GM21423 (cell line): ENCODE measurements around the gene XRN1.
"Not testable (repeated sequence)": the region's sequence is repeated elsewhere in the genome, so short reads cannot be mapped to it uniquely, and the experiment has no call there.

Experiments
- ATAC-seq: cut with Tn5 transposase; IDR thresholded peaks from one replicate; pipeline ENCODE4 v1.9.1; 2021; ENCODE audit warnings: mild to moderate bottlenecking, moderate library complexity; ENCODE audit not compliant: unreplicated experiment

Gene XRN1

GRCh38 chr3:142353571-142353970 is 94.3 kb downstream of the XRN1 start:
- no peak for ATAC-seq

GRCh38 chr3:142352698-142353097 is 95.1 kb downstream of the XRN1 start:
- not testable (repeated sequence) for ATAC-seq

- no peak for ATAC-seq
Measured at GRCh38 chr3:142348460-142348859, 99.4 kb downstream of the XRN1 start.

- no peak for ATAC-seq
Measured at GRCh38 chr3:142337994-142338393, 109.8 kb downstream of the XRN1 start.

- ATAC-seq = no peak
Measured at GRCh38 chr3:142332390-142332789, 115.4 kb downstream of the XRN1 start.

- not testable (repeated sequence) for ATAC-seq
Measured at GRCh38 chr3:142324275-142324953, 123.4 kb downstream of the XRN1 start.

GRCh38 chr3:142319912-142320311 is 127.9 kb downstream of the XRN1 start:
- ATAC-seq = no peak

- ATAC-seq = no peak
Measured at GRCh38 chr3:142319094-142319493, 128.7 kb downstream of the XRN1 start.

- no peak for ATAC-seq
Measured at GRCh38 chr3:142318331-142318730, 129.5 kb downstream of the XRN1 start.

GRCh38 chr3:142315978-142316388 is 131.9 kb downstream of the XRN1 start:
- not testable (repeated sequence) for ATAC-seq

GRCh38 chr3:142315083-142315482 is 132.8 kb downstream of the XRN1 start:
- no peak for ATAC-seq

GRCh38 chr3:142310439-142310838 is 137.4 kb downstream of the XRN1 start:
- no peak for ATAC-seq

GRCh38 chr3:142302847-142303246 is 145.0 kb downstream of the XRN1 start:
- not testable (repeated sequence) for ATAC-seq

- ATAC-seq = no peak
Measured at GRCh38 chr3:142298626-142299025, 149.2 kb downstream of the XRN1 start.

- ATAC-seq = no peak
Measured at GRCh38 chr3:142296507-142296906, 151.3 kb downstream of the XRN1 start.

GRCh38 chr3:142287866-142288638 is 159.8 kb downstream of the XRN1 start:
- no peak for ATAC-seq

- no peak for ATAC-seq
Measured at GRCh38 chr3:142285083-142285517, 162.7 kb downstream of the XRN1 start.

GRCh38 chr3:142282503-142282902 is 165.3 kb downstream of the XRN1 start:
- no peak for ATAC-seq

GRCh38 chr3:142281474-142281873 is 166.4 kb downstream of the XRN1 start:
- no peak for ATAC-seq

GRCh38 chr3:142279965-142280590 is 167.8 kb downstream of the XRN1 start:
- peak; percentile 86 for ATAC-seq

GRCh38 chr3:142278451-142278850 is 169.4 kb downstream of the XRN1 start:
- ATAC-seq = no peak

- no peak for ATAC-seq
Measured at GRCh38 chr3:142276781-142277180, 171.1 kb downstream of the XRN1 start.
